CD8-positive, alpha-beta memory T cell (primary cell): ENCODE measurements around the gene COL4A1. TPM values are rescaled to one million over a fixed set of nuclear protein-coding genes. Genes with fewer than 3 reads are reported as not detected.
A peak's percentile ranks its signal among the peaks of the same experiment; 100 is the strongest.

Experiments
- CTCF ChIA-PET: fragments of 350-600 bp; sonication (Branson Sonifier 250); formaldehyde crosslinking; loops from one replicate; lab custom pipeline; 2021; ENCODE audit warnings: antibody characterized with exemption; lab: Charles Lee
- POLR2A ChIA-PET: fragments of 350-600 bp; sonication (Branson Sonifier 250); formaldehyde crosslinking; loops from one replicate; lab custom pipeline; 2021; ENCODE audit warnings: antibody characterized with exemption; lab: Charles Lee
- DNase-seq, 5 donors: peaks; one replicate each; pipeline versions ENCODE4 v3.0.0 to v3.0.0-alpha.2; 2020 to 2022; ENCODE audit warnings: mixed read lengths in 1 of 5
- H3K27ac ChIP-seq: one replicate; pipeline ENCODE4 v1.7.0; 2013; ENCODE audit warnings: low read depth, mild to moderate bottlenecking, low read length, moderate library complexity
- H3K27me3 ChIP-seq: 2 replicates; pipeline ENCODE4 v1.7.0; 2013; ENCODE audit warnings: low read length, mild to moderate bottlenecking; ENCODE audit not compliant: insufficient read depth, poor library complexity, severe bottlenecking
- H3K36me3 ChIP-seq: 2 replicates; pipeline ENCODE4 v1.7.0; 2013; ENCODE audit warnings: mild to moderate bottlenecking, low read length, moderate library complexity; ENCODE audit not compliant: insufficient read depth
- H3K4me1 ChIP-seq: 2 replicates; pipeline ENCODE4 v1.7.0; 2013; ENCODE audit warnings: mild to moderate bottlenecking, low read length, moderate library complexity; ENCODE audit not compliant: insufficient read depth
- H3K4me3 ChIP-seq: 2 replicates; pipeline ENCODE4 v1.7.0; 2013; ENCODE audit warnings: mild to moderate bottlenecking, low read length
- H3K9me3 ChIP-seq: 2 replicates; pipeline ENCODE4 v1.7.0; 2013; ENCODE audit warnings: mild to moderate bottlenecking, low read length
- H3K27ac Mint-ChIP-seq, 8 donors: one replicate each; pipeline ENCODE4 v1.8.0; 2020 to 2021; ENCODE audit warnings: mixed read lengths in 8 of 8, mild to moderate bottlenecking in 6 of 8, inconsistent platforms in 3 of 8, moderate library complexity in 3 of 8
- H3K27me3 Mint-ChIP-seq, 2 donors: one replicate each; pipeline ENCODE4 v1.8.0; 2020 to 2021; ENCODE audit warnings: mixed read lengths in 2 of 2, mild to moderate bottlenecking in 1 of 2, moderate library complexity in 1 of 2
- H3K36me3 Mint-ChIP-seq, 3 donors: one replicate each; pipeline ENCODE4 v1.8.0; 2020 to 2021; ENCODE audit warnings: mixed read lengths in 3 of 3, inconsistent platforms in 1 of 3, mild to moderate bottlenecking in 1 of 3
- H3K4me1 Mint-ChIP-seq, 3 donors: one replicate each; pipeline ENCODE4 v1.8.0; 2020 to 2021; ENCODE audit warnings: mixed read lengths in 3 of 3, inconsistent platforms in 1 of 3, mild to moderate bottlenecking in 1 of 3
- H3K4me3 Mint-ChIP-seq, 7 donors: one replicate each; pipeline ENCODE4 v1.8.0; 2020 to 2021; ENCODE audit warnings: mixed read lengths in 7 of 7, mild to moderate bottlenecking in 6 of 7, moderate library complexity in 4 of 7, inconsistent platforms in 2 of 7
- H3K9me3 Mint-ChIP-seq, 5 donors: one replicate each; pipeline ENCODE4 v1.8.0; 2020 to 2022; ENCODE audit warnings: mixed read lengths in 5 of 5, mild to moderate bottlenecking in 3 of 5, moderate library complexity in 2 of 5, inconsistent platforms in 1 of 5
- polyA plus RNA-seq: library from polyadenylated mRNA; unstranded; fragments of 300-500 nt; fragmentation: Illumina TruSeq; gene quantifications from one replicate; pipeline ENCODE4 v1.2.3, GENCODE V29; 2021
- total RNA-seq, 2 experiments: library from RNA; stranded (reverse); gene quantifications; one replicate each; pipeline ENCODE4 v1.2.3, GENCODE V29; 2021

COL4A1 gene
- total and polyA plus RNA-seq, 3 experiments from 2014 or later, result not detected

GRCh38 chr13:110345266-110345665 is 38.3 kb upstream of the COL4A1 start:
- peaks cover 13 to 26% of the 10 kb centered on the region in 2 donors for H3K27me3 Mint-ChIP-seq
- Histone ChIP-seq H3K4me1 (peaks cover 11% of the 10 kb centered on the region), H3K27ac (no peak overlapping the region), H3K27me3 (no peaks in the 10 kb centered on the region), H3K36me3 (no peaks in the 10 kb centered on the region), H3K9me3 (no peaks in the 10 kb centered on the region), H3K4me3 (no peak overlapping the region)
- CTCF ChIA-PET, result no interaction called here
- H3K36me3 Mint-ChIP-seq, result no peaks in the 10 kb centered on the region
- no peak overlapping the region for H3K27ac Mint-ChIP-seq
- H3K4me1 Mint-ChIP-seq, result peaks cover 15 to 16% (median 15%) of the 10 kb centered on the region in 3 donors
- DNase-seq, result no peak
- POLR2A ChIA-PET, result no interaction called here
- H3K9me3 Mint-ChIP-seq, result peaks cover 0 to 5% (median 0%) of the 10 kb centered on the region in 5 donors
- no peak overlapping the region for H3K4me3 Mint-ChIP-seq

- no peaks in the 10 kb centered on the region for H3K27me3 ChIP-seq
- Mint-ChIP-seq H3K36me3 (no peaks in the 10 kb centered on the region), H3K9me3 (peaks cover 0 to 5% (median 0%) of the 10 kb centered on the region in 5 donors), H3K27me3 (peaks cover 13 to 33% of the 10 kb centered on the region in 2 donors), H3K4me1 (peaks cover 17 to 18% (median 18%) of the 10 kb centered on the region in 3 donors), H3K27ac (no peak overlapping the region), H3K4me3 (no peak overlapping the region)
- no peaks in the 10 kb centered on the region for H3K36me3 ChIP-seq
- no peak overlapping the region for H3K4me3 ChIP-seq
- no peak for DNase-seq
- H3K27ac ChIP-seq, result no peak overlapping the region
- ChIA-PET POLR2A (no interaction called here), CTCF (no interaction called here)
- H3K9me3 ChIP-seq, result no peaks in the 10 kb centered on the region
- peaks cover 20% of the 10 kb centered on the region for H3K4me1 ChIP-seq
Observed at GRCh38 chr13:110344320-110344719, 37.4 kb upstream of the COL4A1 start.

- H3K27me3 Mint-ChIP-seq, result peaks cover 13 to 38% of the 10 kb centered on the region in 2 donors
- ChIA-PET POLR2A (no interaction called here), CTCF (no interaction called here)
- Histone ChIP-seq H3K4me1 (peaks cover 21% of the 10 kb centered on the region), H3K36me3 (no peaks in the 10 kb centered on the region), H3K4me3 (no peak overlapping the region), H3K27me3 (no peaks in the 10 kb centered on the region), H3K27ac (no peak overlapping the region), H3K9me3 (no peaks in the 10 kb centered on the region)
- H3K9me3 Mint-ChIP-seq, result peaks cover 0 to 5% (median 0%) of the 10 kb centered on the region in 5 donors
- no peak for DNase-seq
- H3K27ac Mint-ChIP-seq, result no peak overlapping the region
- H3K36me3 Mint-ChIP-seq, result no peaks in the 10 kb centered on the region
- no peak overlapping the region for H3K4me3 Mint-ChIP-seq
- H3K4me1 Mint-ChIP-seq, result peaks cover 17 to 18% (median 18%) of the 10 kb centered on the region in 3 donors
Observed at GRCh38 chr13:110343241-110343865, 36.4 kb upstream of the COL4A1 start.

GRCh38 chr13:110342474-110342873 is 35.5 kb upstream of the COL4A1 start:
- CTCF ChIA-PET, result no interaction called here
- DNase-seq, result no peak
- Mint-ChIP-seq H3K27ac (peak overlapping the region in 1 of 8 donors; percentile 3), H3K36me3 (no peaks in the 10 kb centered on the region), H3K4me1 (peaks cover 17 to 18% (median 18%) of the 10 kb centered on the region in 3 donors), H3K4me3 (no peak overlapping the region), H3K9me3 (peaks cover 0 to 2% (median 0%) of the 10 kb centered on the region in 5 donors), H3K27me3 (peaks cover 13 to 38% of the 10 kb centered on the region in 2 donors)
- no peak overlapping the region for H3K27ac ChIP-seq
- no peaks in the 10 kb centered on the region for H3K36me3 ChIP-seq
- no peak overlapping the region for H3K4me3 ChIP-seq
- POLR2A ChIA-PET, result no interaction called here
- no peaks in the 10 kb centered on the region for H3K9me3 ChIP-seq
- peaks cover 21% of the 10 kb centered on the region for H3K4me1 ChIP-seq
- H3K27me3 ChIP-seq, result no peaks in the 10 kb centered on the region

- POLR2A ChIA-PET, result interaction anchor here (1.2 kb wide), 1 partner anchor 371 kb away, joined by 3 read pairs; no protein-coding TSS in a partner anchor
- Mint-ChIP-seq H3K4me1 (peaks cover 17 to 18% (median 18%) of the 10 kb centered on the region in 3 donors), H3K4me3 (peak overlapping the region in 5 of 7 donors; percentile 13 to 57 (median 33)), H3K36me3 (no peaks in the 10 kb centered on the region), H3K27me3 (peaks cover 15 to 38% of the 10 kb centered on the region in 2 donors), H3K9me3 (peaks cover 0 to 5% (median 0%) of the 10 kb centered on the region in 5 donors), H3K27ac (peak overlapping the region in 3 of 8 donors; percentile 0 to 79 (median 57))
- no peak for DNase-seq
- Histone ChIP-seq H3K27me3 (no peaks in the 10 kb centered on the region), H3K9me3 (no peaks in the 10 kb centered on the region), H3K4me1 (peaks cover 21% of the 10 kb centered on the region), H3K27ac (no peak overlapping the region), H3K36me3 (no peaks in the 10 kb centered on the region), H3K4me3 (no peak overlapping the region)
- CTCF ChIA-PET, result no interaction called here
Observed at GRCh38 chr13:110341445-110342244, 34.7 kb upstream of the COL4A1 start.

- Mint-ChIP-seq H3K36me3 (no peaks in the 10 kb centered on the region), H3K4me1 (peaks cover 17 to 18% (median 18%) of the 10 kb centered on the region in 3 donors), H3K27me3 (peaks cover 15 to 42% of the 10 kb centered on the region in 2 donors), H3K27ac (peak overlapping the region in 3 of 8 donors; percentile 21 to 79 (median 23)), H3K4me3 (peak overlapping the region in 6 of 7 donors; percentile 22 to 65 (median 48)), H3K9me3 (peaks cover 0 to 5% (median 0%) of the 10 kb centered on the region in 5 donors)
- Histone ChIP-seq H3K36me3 (no peaks in the 10 kb centered on the region), H3K9me3 (no peaks in the 10 kb centered on the region), H3K4me3 (no peak overlapping the region), H3K27me3 (no peaks in the 10 kb centered on the region), H3K27ac (no peak overlapping the region), H3K4me1 (peaks cover 21% of the 10 kb centered on the region)
- CTCF ChIA-PET, result no interaction called here
- DNase-seq, result peak in 2 of 5 donors; percentile 14 to 40
- POLR2A ChIA-PET, result interaction anchor here (1.2 kb wide), 1 partner anchor 372 kb away, joined by 3 read pairs; no protein-coding TSS in a partner anchor
Observed at GRCh38 chr13:110340812-110341444, 34.0 kb upstream of the COL4A1 start.

GRCh38 chr13:110339975-110340550 is 33.1 kb upstream of the COL4A1 start:
- peaks cover 17 to 18% (median 18%) of the 10 kb centered on the region in 3 donors for H3K4me1 Mint-ChIP-seq
- H3K4me3 Mint-ChIP-seq, result peak overlapping the region in 3 of 7 donors; percentile 6 to 43 (median 17)
- DNase-seq, result no peak
- peaks cover 15 to 44% of the 10 kb centered on the region in 2 donors for H3K27me3 Mint-ChIP-seq
- H3K36me3 Mint-ChIP-seq, result no peaks in the 10 kb centered on the region
- peaks cover 0 to 5% (median 0%) of the 10 kb centered on the region in 5 donors for H3K9me3 Mint-ChIP-seq
- no peaks in the 10 kb centered on the region for H3K9me3 ChIP-seq
- peaks cover 21% of the 10 kb centered on the region for H3K4me1 ChIP-seq
- POLR2A ChIA-PET, result interaction anchor here (1.2 kb wide), 1 partner anchor 373 kb away, joined by 3 read pairs; no protein-coding TSS in a partner anchor
- no peak overlapping the region for H3K4me3 ChIP-seq
- H3K36me3 ChIP-seq, result no peaks in the 10 kb centered on the region
- CTCF ChIA-PET, result no interaction called here
- H3K27me3 ChIP-seq, result no peaks in the 10 kb centered on the region
- no peak overlapping the region for H3K27ac Mint-ChIP-seq
- no peak overlapping the region for H3K27ac ChIP-seq
